IMR-90 (cell line): ENCODE results near the gene TNIP1. TPM values are rescaled to one million over a fixed set of nuclear protein-coding genes. Genes with fewer than 3 reads are reported as not detected.

Source experiments
- ATAC-seq: fragments of 200-7000 bp; cut with Tn5 transposase; 2 replicates; pipeline ENCODE4 v1.9.1; 2020; ENCODE audit warnings: low read depth, mild to moderate bottlenecking, moderate library complexity
- BruUV-seq: library from RNA; stranded (reverse); fragments of 400-500 nt; replicated peaks from 2 replicates; lab custom pipeline; 2021; lab: Mats Ljungman, UMichigan
- CTCF ChIA-PET: fragments of 300-600 bp; formaldehyde crosslinking; extraction: SDS; loops from one replicate; lab custom pipeline; 2021; ENCODE audit warnings: antibody characterized with exemption; lab: Yijun Ruan, JAX
- POLR2A ChIA-PET: fragments of 300-600 bp; sonication (Branson Sonifier 250); formaldehyde crosslinking; loops from one replicate; lab custom pipeline; 2022; ENCODE audit warnings: antibody characterized with exemption; ENCODE audit not compliant: unreplicated experiment; lab: Charles Lee
- DNase-seq: peaks from one replicate; pipeline ENCODE4 v3.0.0; 2013
- H2AFZ ChIP-seq: replicated peaks from 2 replicates; pipeline ENCODE3; 2013; ENCODE audit warnings: low read length, mild to moderate bottlenecking; ENCODE audit not compliant: poor library complexity
- H2AK5ac ChIP-seq: 2 replicates; pipeline ENCODE4 v1.6.1; 2013; ENCODE audit warnings: low read depth, low read length, inconsistent platforms
- H2AK9ac ChIP-seq: replicated peaks from 2 replicates; pipeline ENCODE3; 2013; ENCODE audit warnings: mild to moderate bottlenecking, low read depth, low read length, moderate library complexity; ENCODE audit not compliant: poor library complexity
- H2BK120ac ChIP-seq: 2 replicates; pipeline ENCODE4 v1.6.1; 2013; ENCODE audit warnings: low read depth, low read length, inconsistent platforms
- H2BK15ac ChIP-seq: 3 replicates; pipeline ENCODE4 v1.6.1; 2013; ENCODE audit warnings: low read depth, low read length, inconsistent platforms
- H2BK20ac ChIP-seq: 2 replicates; pipeline ENCODE4 v1.6.1; 2013; ENCODE audit warnings: low read depth, mild to moderate bottlenecking, inconsistent platforms, low read length, moderate library complexity
- H2BK5ac ChIP-seq: 2 replicates; pipeline ENCODE4 v1.6.1; 2013; ENCODE audit warnings: mild to moderate bottlenecking, low read depth, low read length, inconsistent platforms; ENCODE audit not compliant: poor library complexity, severe bottlenecking
- H3K14ac ChIP-seq: replicated peaks from 2 replicates; pipeline ENCODE4 v1.6.1; 2013; ENCODE audit warnings: low read depth, low read length, inconsistent platforms
- H3K18ac ChIP-seq: 2 replicates; pipeline ENCODE4 v1.6.1; 2013; ENCODE audit warnings: low read depth, low read length, control low read depth
- H3K23ac ChIP-seq: 2 replicates; pipeline ENCODE4 v1.6.1; 2013; ENCODE audit warnings: low read depth, low read length, inconsistent platforms
- H3K27ac ChIP-seq: 2 replicates; pipeline ENCODE4 v1.5.1; 2013; ENCODE audit warnings: mild to moderate bottlenecking, control low read depth, low read length; ENCODE audit not compliant: insufficient read depth
- H3K27me3 ChIP-seq: 2 replicates; pipeline ENCODE4 v1.6.1; 2013; ENCODE audit warnings: low read length; ENCODE audit not compliant: control insufficient read depth, insufficient read depth
- H3K36me3 ChIP-seq: 2 replicates; pipeline ENCODE4 v1.6.1; 2013; ENCODE audit warnings: low read length, mixed read lengths; ENCODE audit not compliant: control insufficient read depth, insufficient read depth
- H3K4ac ChIP-seq: 2 replicates; pipeline ENCODE4 v1.6.1; 2013; ENCODE audit warnings: low read depth, low read length, inconsistent platforms
- H3K4me1 ChIP-seq: 2 replicates; pipeline ENCODE4 v1.6.1; 2013; ENCODE audit warnings: low read length, mixed read lengths; ENCODE audit not compliant: control insufficient read depth, insufficient read depth
- H3K4me2 ChIP-seq: 2 replicates; pipeline ENCODE4 v1.6.1; 2013; ENCODE audit warnings: low read depth, mild to moderate bottlenecking, control low read depth, low read length, moderate library complexity
- H3K4me3 ChIP-seq: 2 replicates; pipeline ENCODE4 v1.5.1; 2013; ENCODE audit warnings: low read depth, mild to moderate bottlenecking, control low read depth, low read length, moderate library complexity; ENCODE audit not compliant: insufficient read depth
- H3K56ac ChIP-seq: 2 replicates; pipeline ENCODE4 v1.6.1; 2013; ENCODE audit warnings: low read length, inconsistent platforms; ENCODE audit not compliant: insufficient read depth; ENCODE audit errors: extremely low read depth
- H3K79me1 ChIP-seq, 2 experiments: 2 replicates each; pipeline ENCODE4 v1.6.1; 2013; ENCODE audit warnings: low read length in 2 of 2, inconsistent platforms in 1 of 2, low read depth in 1 of 2
- H3K9ac ChIP-seq: 2 replicates; pipeline ENCODE4 v1.6.1; 2013; ENCODE audit warnings: low read depth, low read length, control low read depth
- H3K9me1 ChIP-seq: 2 replicates; pipeline ENCODE4 v1.6.1; 2013; ENCODE audit warnings: low read length, inconsistent platforms; ENCODE audit not compliant: insufficient read depth
- H3K9me3 ChIP-seq: 2 replicates; pipeline ENCODE4 v1.6.1; 2013; ENCODE audit warnings: low read length; ENCODE audit not compliant: control insufficient read depth, insufficient read depth
- H4K20me1 ChIP-seq: 2 replicates; pipeline ENCODE4 v1.6.1; 2013; ENCODE audit warnings: low read length, inconsistent platforms; ENCODE audit not compliant: insufficient read depth
- H4K5ac ChIP-seq: 2 replicates; pipeline ENCODE4 v1.6.1; 2013; ENCODE audit warnings: mild to moderate bottlenecking, low read depth, low read length, control low read depth
- H4K8ac ChIP-seq, 2 experiments: 2 replicates each; pipeline ENCODE4 v1.6.1; 2013; ENCODE audit warnings: low read depth in 2 of 2, low read length in 2 of 2, control low read depth in 1 of 2, inconsistent platforms in 1 of 2
- H4K91ac ChIP-seq: 2 replicates; pipeline ENCODE4 v1.6.1; 2013; ENCODE audit warnings: low read depth, low read length, inconsistent platforms; ENCODE audit not compliant: insufficient read depth
- CEBPB ChIP-seq: IDR thresholded peaks from 2 replicates; pipeline ENCODE4 v1.6.1; 2012; ENCODE audit warnings: low read depth, low read length, improper control_type of control experiment
- CHD1 ChIP-seq: IDR thresholded peaks from 2 replicates; pipeline ENCODE4 v1.6.1; 2012; ENCODE audit warnings: low read depth, low read length, improper control_type of control experiment
- ELK1 ChIP-seq: fragments of 150-350 bp; IDR thresholded peaks from 2 replicates; pipeline ENCODE4 v1.6.1; 2016; ENCODE audit warnings: low read depth, mild to moderate bottlenecking, low read length, moderate library complexity, borderline replicate concordance
- FOS ChIP-seq: fragments of 150-350 bp; IDR thresholded peaks from 2 replicates; pipeline ENCODE4 v1.6.1; 2016; ENCODE audit warnings: low read depth, low read length
- MXI1 ChIP-seq: IDR thresholded peaks from 2 replicates; pipeline ENCODE4 v1.6.1; 2012; ENCODE audit warnings: low read depth, mild to moderate bottlenecking, low read length, moderate library complexity, borderline replicate concordance
- NFE2L2 ChIP-seq: fragments of 150-350 bp; IDR thresholded peaks from 2 replicates; pipeline ENCODE4 v1.6.1; 2016; ENCODE audit warnings: low read depth, mild to moderate bottlenecking, low read length
- POLR2A ChIP-seq: IDR thresholded peaks from 2 replicates; pipeline ENCODE4 v1.6.1; 2012; ENCODE audit warnings: mild to moderate bottlenecking, low read depth, low read length
- RCOR1 ChIP-seq: IDR thresholded peaks from 2 replicates; pipeline ENCODE4 v1.6.1; 2012; ENCODE audit warnings: mild to moderate bottlenecking, low read length, improper control_type of control experiment; ENCODE audit not compliant: insufficient replicate concordance
- RFX5 ChIP-seq: IDR thresholded peaks from 2 replicates; pipeline ENCODE4 v1.8.0; 2012; ENCODE audit warnings: low read depth, mild to moderate bottlenecking, low read length, moderate library complexity
- SMC3 ChIP-seq: fragments of 150-350 bp; IDR thresholded peaks from 2 replicates; pipeline ENCODE4 v1.6.1; 2016; ENCODE audit warnings: low read depth, mild to moderate bottlenecking, antibody characterized with exemption, low read length, moderate library complexity
- USF2 ChIP-seq: fragments of 150-350 bp; IDR thresholded peaks from 2 replicates; pipeline ENCODE4 v1.6.1; 2017; ENCODE audit warnings: mild to moderate bottlenecking, antibody characterized with exemption, low read length, low read depth
- WGBS, 2 experiments: methylation state at CpG; one replicate each; pipeline versions ENCODE4 v1.1.5 to v1.1.7; 2013; ENCODE audit warnings: missing lambda C conversion rate in 2 of 2; ENCODE audit not compliant: insufficient read length in 1 of 2; ENCODE audit errors: extremely low coverage in 2 of 2; 5-methylcytosine and 5-hydroxymethylcytosine counted together
- dilution Hi-C: fragments of 300-500 bp; cut with HindIII; formaldehyde crosslinking; loops from one replicate; pipeline ENCODE4 v1.14.3; 2018; ENCODE audit warnings: low sequenced_read_pairs; ENCODE audit not compliant: unreplicated experiment
- in situ Hi-C: fragments of 300-500 bp; cut with MboI; formaldehyde crosslinking; loops from 3 replicates; pipeline ENCODE4 v1.14.3; 2019; ENCODE audit warnings: low sequenced_read_pairs, inconsistent platforms, mixed read lengths
- intact Hi-C: fragments of 100-400 bp; cut with micrococcal nuclease; formaldehyde crosslinking; loops from 2 replicates; pipeline ENCODE4 v1.10.0; 2022
- polyA plus RNA-seq, 3 experiments: library from polyadenylated mRNA; depleted of rRNA; stranded (reverse); fragments of >200 nt; gene quantifications; 2 replicates each; pipeline ENCODE4 v1.2.3, GENCODE V29; 2012; ENCODE audit warnings: low replicate concordance in 1 of 3
- total RNA-seq: library from RNA; depleted of rRNA; stranded (reverse); fragments of >200 nt; gene quantifications from 2 replicates; pipeline ENCODE4 v1.2.3, GENCODE V29; 2012

The TNIP1 gene
- total and polyA plus RNA-seq, 2 of the 4 experiments (the other 2 are of a cell fraction), result 63.8 to 92.8 TPM

- BruUV-seq, result no TSS peak
- Histone ChIP-seq H2BK15ac (no peak overlapping the region), H4K91ac (no peak overlapping the region), H3K18ac (no peak overlapping the region), H3K9me3 (no peaks in the 10 kb centered on the region), H3K4ac (peak overlapping the region; percentile 38; the same call in 1 of the 2 replicates), H2AK9ac (no peak overlapping the region), H2AK5ac (no peak overlapping the region), H4K20me1 (peaks cover 50% of the 10 kb centered on the region), H2BK120ac (no peak overlapping the region), H3K9ac (no peak overlapping the region), H4K8ac (no peak overlapping the region), H3K14ac (no peak overlapping the region), H4K5ac (no peak overlapping the region), H3K79me1 (peaks cover 59 to 96% of the 10 kb centered on the region in 2 experiments), H3K4me2 (no peak overlapping the region), H3K4me3 (no peak overlapping the region), H3K9me1 (peaks cover 65% of the 10 kb centered on the region), H3K56ac (no peak overlapping the region), H3K4me1 (peaks cover 42% of the 10 kb centered on the region), H3K36me3 (peaks cover 28% of the 10 kb centered on the region), H2AFZ (no peak overlapping the region), H2BK20ac (no peak overlapping the region), H2BK5ac (no peak overlapping the region), H3K27ac (no peak overlapping the region), H3K27me3 (no peaks in the 10 kb centered on the region), H3K23ac (no peak overlapping the region)
- intact Hi-C loops (no loop called here), in situ Hi-C loops (no loop called here), dilution Hi-C loops (no loop called here)
- ChIA-PET POLR2A (interaction anchor here (0.7 kb wide), 1 partner anchor 14 kb away, joined by 3 read pairs; no protein-coding TSS in a partner anchor), CTCF (interaction anchor here (0.9 to 1.1 kb wide), 2 partner anchors 18 to 55 kb away, joined by 3 to 9 read pairs; no protein-coding TSS in a partner anchor)
- ATAC-seq (no peak), DNase-seq (no peak)
- WGBS, 2 experiments, result no CpG with 5 or more reads among the region's 1 CpG
- TF ChIP-seq RCOR1, result no peak
- no peak for TF ChIP-seq RFX5
- TF ChIP-seq SMC3, result no peak
- no peak for TF ChIP-seq USF2
- TF ChIP-seq POLR2A, result no peak
- no peak for TF ChIP-seq NFE2L2
- TF ChIP-seq ELK1, result no peak
- TF ChIP-seq CEBPB, result no peak
- no peak for TF ChIP-seq FOS
- TF ChIP-seq CHD1, result no peak
- no peak for TF ChIP-seq MXI1
Observed at GRCh38 chr5:151065609-151066008, 15.2 kb downstream of the TNIP1 start.
